ENCODE data around the gene OPCML.

The OPCML gene

GRCh38 chr11:133536198-133536597, 3.9 kb upstream of the OPCML start:
- DNase-seq, result no peak

GRCh38 chr11:133533205-133533604, 904 bp upstream of the OPCML start:
- no peak for DNase-seq

DNA sequence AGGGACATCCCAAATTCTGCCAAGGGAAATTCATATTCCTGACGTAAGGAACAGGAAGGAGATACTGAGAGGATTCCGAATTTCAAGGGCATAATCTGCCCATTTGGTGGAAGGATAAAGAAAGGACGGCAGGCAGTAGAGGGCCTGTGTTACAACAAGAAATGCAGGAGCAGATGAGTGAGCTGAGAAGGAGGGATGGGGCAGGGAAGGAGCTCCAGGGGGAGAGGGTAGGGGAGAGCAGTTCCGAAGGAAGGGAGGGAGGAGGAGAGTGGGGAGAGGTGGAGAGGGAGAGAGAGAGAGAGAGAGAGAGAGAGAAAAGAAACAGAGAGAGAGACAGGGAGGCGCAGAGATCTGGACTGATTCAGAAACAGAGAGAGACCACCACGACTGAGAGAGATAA, 843 bp downstream of the OPCML start:
- DNase-seq, result no peak

DNA sequence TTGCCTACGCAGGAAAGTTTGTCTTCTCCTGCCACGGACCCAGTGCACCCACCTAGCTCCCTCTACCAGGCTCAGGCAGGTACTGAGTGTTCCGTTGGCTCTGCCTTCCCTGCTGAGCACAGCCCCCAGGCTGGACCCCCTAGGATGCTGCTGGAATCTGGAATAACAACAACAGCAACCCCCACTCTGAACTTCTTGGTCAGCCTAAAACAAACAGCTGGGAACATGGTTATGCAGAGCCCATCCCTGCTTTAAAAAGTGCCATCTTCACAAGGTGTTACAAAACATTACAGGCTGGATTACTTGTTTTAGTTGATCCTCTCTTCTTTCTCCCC, 1.8 kb downstream of the OPCML start:
- DNase-seq, result no peak

- no peak for DNase-seq
Observed at GRCh38 chr11:133529807-133530500, 2.3 kb downstream of the OPCML start.

- DNase-seq, result no peak
Observed at GRCh38 chr11:133526790-133527189, 5.5 kb downstream of the OPCML start.

- DNase-seq, result no peak
Observed at GRCh38 chr11:133525976-133526375, 6.3 kb downstream of the OPCML start.

- DNase-seq, result no peak
Observed at GRCh38 chr11:133524488-133524887, 7.8 kb downstream of the OPCML start.

GRCh38 chr11:133522344-133522743, 10.0 kb downstream of the OPCML start:
- no peak for DNase-seq

GRCh38 chr11:133521502-133521901, 10.8 kb downstream of the OPCML start:
- no peak for DNase-seq

DNA sequence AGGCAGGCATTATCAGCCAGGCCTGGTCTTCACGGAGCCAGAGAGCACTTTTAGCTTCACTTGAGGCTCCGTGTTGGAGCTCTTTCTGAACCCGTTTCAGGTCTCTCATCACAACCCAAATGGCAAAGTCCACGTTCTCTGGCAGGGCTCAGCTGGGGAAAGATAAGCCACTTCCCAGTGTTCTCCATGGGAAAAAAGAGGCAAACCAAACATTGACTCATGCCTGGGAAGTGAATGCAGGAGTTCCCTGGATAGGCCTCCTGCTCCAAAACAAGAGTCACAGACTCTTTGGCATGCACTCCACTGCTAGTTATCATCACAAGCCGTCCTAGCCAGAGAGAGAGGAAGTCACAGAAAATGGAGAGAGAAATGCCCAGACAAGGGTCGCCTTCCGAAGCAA, 11.6 kb downstream of the OPCML start:
- no peak for DNase-seq

DNA sequence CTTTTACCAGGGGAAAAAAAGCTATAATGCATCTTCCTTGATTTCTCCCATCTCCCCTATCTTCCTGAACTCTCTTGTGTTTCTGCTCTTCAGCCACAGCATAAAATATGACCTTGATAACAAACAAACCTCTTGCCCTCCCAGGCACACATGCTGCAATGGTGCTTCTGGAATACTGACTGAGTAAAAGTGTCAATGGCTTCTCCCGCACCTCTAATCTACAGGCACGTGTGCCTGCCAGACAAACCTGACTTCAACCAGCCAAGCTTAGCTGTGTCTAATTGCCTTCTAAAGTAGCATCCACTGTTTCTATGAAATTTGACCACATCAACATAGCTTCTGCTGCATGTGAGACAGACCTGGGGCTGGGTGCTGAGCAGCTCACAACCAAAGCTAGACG, 12.7 kb downstream of the OPCML start:
- DNase-seq, result no peak

GRCh38 chr11:133518702-133519264, 13.5 kb downstream of the OPCML start:
- no peak for DNase-seq

GRCh38 chr11:133516845-133517244, 15.5 kb downstream of the OPCML start:
- no peak for DNase-seq

DNA sequence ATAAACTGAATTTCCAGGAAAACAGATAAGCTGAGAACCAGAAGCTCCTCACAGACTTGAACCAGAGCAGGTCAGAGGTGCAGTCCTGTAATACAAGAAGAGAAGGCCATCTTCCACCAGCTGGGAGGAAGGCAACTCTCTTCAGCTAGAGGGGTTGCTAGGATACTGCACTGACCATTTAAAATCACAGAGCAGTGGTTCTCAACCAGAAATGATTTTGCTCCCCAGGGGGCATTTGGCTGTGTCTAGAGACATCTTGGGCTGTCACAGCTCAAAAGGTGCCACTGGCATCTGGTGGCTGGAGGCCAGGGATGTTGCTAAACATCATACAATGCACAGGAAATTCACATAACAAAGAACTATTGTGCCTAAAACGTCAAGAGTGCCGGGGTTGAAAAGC, 17.2 kb downstream of the OPCML start:
- DNase-seq, result no peak

DNA sequence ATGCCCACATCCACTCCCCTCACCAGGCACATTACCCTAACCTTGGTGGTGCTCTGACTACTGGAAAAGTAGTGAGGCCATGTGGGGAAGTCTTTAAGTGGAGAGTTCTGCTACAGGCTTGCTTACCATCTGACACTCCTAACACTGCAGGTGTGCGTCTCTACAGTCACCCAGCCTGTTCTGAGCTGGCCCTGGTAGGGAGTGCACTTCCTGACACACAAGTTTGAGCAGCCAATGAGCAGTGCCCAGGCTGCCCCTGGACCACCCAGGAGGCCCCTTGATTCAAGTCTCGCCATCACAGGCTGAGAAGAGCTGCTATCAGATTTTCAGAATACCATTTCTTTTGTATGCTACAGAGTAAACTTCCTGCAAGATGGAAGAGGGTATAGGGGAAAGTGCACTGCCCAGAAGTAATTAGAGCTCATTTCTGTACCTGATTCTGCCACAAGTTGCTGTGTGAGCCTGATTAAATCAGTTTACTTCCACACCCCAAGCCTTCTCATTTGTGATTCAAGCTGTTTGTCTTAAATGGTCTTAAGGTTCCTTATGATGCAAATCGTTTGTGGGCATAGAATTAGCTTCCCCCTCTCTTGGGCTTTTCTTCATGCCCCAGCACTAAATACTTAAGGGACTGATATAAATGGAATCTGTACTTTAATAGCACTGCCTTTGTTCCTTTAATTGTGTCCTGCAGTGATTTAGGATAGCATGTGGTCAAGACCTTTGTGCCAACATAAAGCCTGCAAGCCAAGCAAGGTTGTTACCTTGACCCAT, 22.2 kb downstream of the OPCML start:
- no peak for DNase-seq

DNA sequence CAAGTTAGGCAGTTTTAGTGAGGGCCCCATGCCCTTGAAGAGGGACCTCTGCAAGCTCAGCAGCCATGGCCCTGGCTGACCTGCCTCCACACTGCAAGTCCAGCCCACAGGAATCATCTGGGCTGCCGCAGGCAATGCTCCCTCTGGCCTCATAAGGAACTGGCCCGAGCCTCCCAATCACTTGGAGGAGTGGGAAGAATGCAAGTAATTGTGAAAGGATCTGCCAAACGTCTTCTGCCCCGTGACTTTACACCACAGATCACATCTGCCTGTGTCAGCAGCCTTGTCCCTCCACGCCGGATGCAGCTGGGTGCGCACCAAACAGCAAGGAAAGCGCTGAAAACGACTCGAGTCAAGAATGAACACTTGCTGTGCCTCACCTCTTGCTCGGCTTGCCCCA, 23.8 kb downstream of the OPCML start:
- DNase-seq, result no peak

GRCh38 chr11:133507185-133507584, 25.1 kb downstream of the OPCML start:
- no peak for DNase-seq

DNA sequence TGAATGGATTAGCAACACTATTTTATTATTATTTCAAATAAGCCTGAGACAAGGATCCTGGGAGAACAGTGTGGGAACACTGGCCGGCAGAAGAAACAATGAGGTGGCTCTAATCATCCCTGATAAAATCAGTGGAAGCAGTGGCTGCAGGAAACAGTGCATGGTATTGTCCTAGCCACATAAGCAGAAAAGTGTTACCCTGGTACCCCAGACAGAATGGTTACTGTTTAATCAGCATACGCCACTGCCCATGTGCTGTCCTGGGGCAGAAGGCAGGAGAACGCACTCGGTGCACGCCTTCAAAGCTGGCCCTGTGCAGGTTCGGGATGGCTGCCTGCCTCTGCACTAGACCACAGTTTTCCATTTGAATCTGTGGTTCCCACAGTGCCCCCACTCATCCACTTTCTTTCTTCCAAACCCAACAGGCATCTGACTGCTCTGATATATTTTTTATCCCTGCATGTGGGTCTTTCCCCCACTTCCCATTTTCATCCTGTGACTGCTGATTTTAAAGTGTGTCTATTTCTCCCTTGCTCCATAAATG, 25.7 kb downstream of the OPCML start:
- no peak for DNase-seq

GRCh38 chr11:133506023-133506422, 26.3 kb downstream of the OPCML start:
- DNase-seq, result no peak

DNA sequence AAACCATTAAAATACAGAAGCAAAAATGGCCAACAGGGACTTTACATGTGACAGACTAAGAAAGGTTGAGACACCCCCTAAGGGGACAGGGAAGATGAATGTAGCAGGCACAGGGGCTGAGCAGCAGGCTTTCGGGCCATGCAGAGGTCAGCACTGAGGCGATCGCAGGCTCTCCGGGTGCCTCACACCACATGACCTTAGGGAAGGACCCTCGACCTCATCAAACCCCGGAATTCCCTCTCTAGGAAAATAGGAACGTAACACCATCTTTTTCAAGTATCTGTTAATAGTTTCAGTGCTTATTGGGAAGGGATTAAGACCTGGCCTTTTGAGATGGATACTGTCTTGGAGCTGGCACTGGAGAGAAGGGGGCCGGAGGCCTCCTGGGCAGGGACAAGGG, 27.4 kb downstream of the OPCML start:
- no peak for DNase-seq

DNA sequence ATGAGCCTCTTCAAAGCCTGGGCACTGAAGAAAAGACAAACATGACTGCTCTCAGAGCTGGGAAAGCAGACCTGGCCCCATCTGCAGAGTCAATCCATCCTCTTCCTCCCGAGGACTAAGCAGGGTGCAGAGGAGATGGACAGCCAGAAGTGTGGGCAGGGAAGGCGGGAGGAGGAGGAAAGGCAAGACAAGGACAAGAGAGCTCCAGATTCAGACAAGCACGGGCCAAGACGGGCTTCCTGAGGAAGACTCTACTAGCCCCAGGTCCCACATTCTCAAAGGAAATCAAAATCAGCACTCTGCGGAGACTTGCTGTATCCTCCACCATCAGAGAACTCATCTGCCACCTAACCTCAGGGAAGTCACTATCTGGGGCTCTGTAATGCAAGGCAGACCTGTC, 28.5 kb downstream of the OPCML start:
- no peak for DNase-seq

DNA sequence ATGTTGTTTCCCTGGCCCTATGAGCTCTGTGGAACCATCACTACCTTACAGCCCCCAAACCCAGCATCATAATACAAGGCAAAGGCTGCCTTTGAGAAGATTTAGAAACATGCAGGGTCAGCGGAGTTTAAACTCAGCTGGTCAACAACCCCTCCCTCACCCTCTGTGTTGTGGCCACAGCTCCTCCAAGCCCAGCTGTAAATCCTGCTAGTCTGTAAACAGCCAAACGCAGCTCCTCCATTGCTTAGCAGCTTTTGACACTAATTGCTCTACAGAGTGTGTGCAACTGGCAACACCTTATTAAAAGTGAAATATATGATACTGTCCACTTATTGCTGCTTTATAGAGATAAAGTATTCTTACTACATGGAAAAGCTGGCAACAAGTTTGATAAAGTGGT, 29.1 kb downstream of the OPCML start:
- no peak for DNase-seq
